Liver (tissue), 3 donors: ENCODE data around the gene BCAS4.

Experiments
- EGR1 ChIP-seq, 2 donors: IDR thresholded peaks; 2 replicates each; pipeline ENCODE4 v1.6.1; 2016 to 2018; ENCODE audit warnings: antibody characterized with exemption in 2 of 2, low read depth in 2 of 2
- FOXA1 ChIP-seq: IDR thresholded peaks from 2 replicates; pipeline ENCODE4 v1.6.1; 2016; ENCODE audit warnings: antibody characterized with exemption
- GABPA ChIP-seq, 2 donors: IDR thresholded peaks in 1 of 2; conservative IDR thresholded peaks in 1 of 2; 2 replicates each; pipeline ENCODE4 v1.6.1; 2016; ENCODE audit warnings: antibody characterized with exemption in 2 of 2, mild to moderate bottlenecking in 1 of 2, moderate library complexity in 1 of 2
- HNF4A ChIP-seq, 2 donors: conservative IDR thresholded peaks; 2 replicates each; pipeline ENCODE4 v1.6.1; 2016; ENCODE audit warnings: antibody characterized with exemption in 2 of 2, mild to moderate bottlenecking in 2 of 2
- HNF4G ChIP-seq: IDR thresholded peaks from 2 replicates; pipeline ENCODE4 v1.6.1; 2016; ENCODE audit warnings: antibody characterized with exemption
- MAX ChIP-seq: IDR thresholded peaks from 2 replicates; pipeline ENCODE4 v1.6.1; 2016; ENCODE audit warnings: antibody characterized with exemption
- NR2F2 ChIP-seq: IDR thresholded peaks from 2 replicates; pipeline ENCODE4 v1.6.1; 2016; ENCODE audit warnings: antibody characterized with exemption
- SP1 ChIP-seq: IDR thresholded peaks from 2 replicates; pipeline ENCODE4 v1.6.1; 2018; ENCODE audit warnings: antibody characterized with exemption, mild to moderate bottlenecking
- TAF1 ChIP-seq: conservative IDR thresholded peaks from 2 replicates; pipeline ENCODE4 v1.6.1; 2016; ENCODE audit warnings: antibody characterized with exemption, mild to moderate bottlenecking
- YY1 ChIP-seq: IDR thresholded peaks from 2 replicates; pipeline ENCODE4 v1.6.1; 2016; ENCODE audit warnings: antibody characterized with exemption, mild to moderate bottlenecking
- TF ChIP-seq, protein P1 (sequence below): fragments of 150-350 bp; IDR thresholded peaks from 2 replicates; pipeline ENCODE4 v1.5.1; 2017; ENCODE audit warnings: improper control_type of control experiment, low read depth, low read length; ENCODE audit not compliant: missing input control
- TF ChIP-seq, protein P2 (sequence below): IDR thresholded peaks from 2 replicates; pipeline ENCODE4 v1.6.1; 2016; ENCODE audit warnings: antibody characterized with exemption, mild to moderate bottlenecking
- donor health status: healthy.
- donor health status: healthy.

DNA sequence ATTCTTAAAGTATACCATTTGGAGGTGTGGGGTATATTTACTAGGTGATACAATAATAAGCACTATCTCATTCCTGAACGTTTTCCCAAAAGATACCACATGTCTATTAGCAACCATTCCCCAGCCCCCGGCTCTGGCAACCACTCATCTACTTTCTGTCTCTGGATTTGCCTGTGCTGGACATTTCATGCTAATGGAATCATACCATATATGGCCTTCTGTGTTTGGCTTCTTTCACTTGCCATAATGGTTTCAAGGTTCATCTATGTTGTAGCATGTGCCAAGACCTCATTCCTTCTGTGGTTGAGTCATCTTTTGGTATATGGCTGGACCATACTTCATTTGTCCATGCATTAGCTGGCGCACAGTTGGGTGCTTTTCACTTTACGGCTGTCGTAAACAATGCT is 39.7 kb downstream of the BCAS4 start:
- TF ChIP-seq GABPA (IDR thresholded peaks at IDR 0.05 in 1 of 2, conservative IDR thresholded peaks at IDR 0.05 in 1 of 2) (no peak), TAF1 (no peak), HNF4A (conservative IDR thresholded peaks at IDR 0.05) (no peak), FOXA1 (no peak), SP1 (no peak), EGR1 (IDR thresholded peaks at IDR 0.05; ENCODE audit: low read depth in 2 of 2) (no peak), NR2F2 (no peak), MAX (no peak), YY1 (no peak), HNF4G (no peak)
- TF ChIP-seq, protein P1, sequence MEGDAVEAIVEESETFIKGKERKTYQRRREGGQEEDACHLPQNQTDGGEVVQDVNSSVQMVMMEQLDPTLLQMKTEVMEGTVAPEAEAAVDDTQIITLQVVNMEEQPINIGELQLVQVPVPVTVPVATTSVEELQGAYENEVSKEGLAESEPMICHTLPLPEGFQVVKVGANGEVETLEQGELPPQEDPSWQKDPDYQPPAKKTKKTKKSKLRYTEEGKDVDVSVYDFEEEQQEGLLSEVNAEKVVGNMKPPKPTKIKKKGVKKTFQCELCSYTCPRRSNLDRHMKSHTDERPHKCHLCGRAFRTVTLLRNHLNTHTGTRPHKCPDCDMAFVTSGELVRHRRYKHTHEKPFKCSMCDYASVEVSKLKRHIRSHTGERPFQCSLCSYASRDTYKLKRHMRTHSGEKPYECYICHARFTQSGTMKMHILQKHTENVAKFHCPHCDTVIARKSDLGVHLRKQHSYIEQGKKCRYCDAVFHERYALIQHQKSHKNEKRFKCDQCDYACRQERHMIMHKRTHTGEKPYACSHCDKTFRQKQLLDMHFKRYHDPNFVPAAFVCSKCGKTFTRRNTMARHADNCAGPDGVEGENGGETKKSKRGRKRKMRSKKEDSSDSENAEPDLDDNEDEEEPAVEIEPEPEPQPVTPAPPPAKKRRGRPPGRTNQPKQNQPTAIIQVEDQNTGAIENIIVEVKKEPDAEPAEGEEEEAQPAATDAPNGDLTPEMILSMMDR, result no peak
- TF ChIP-seq, protein P2, sequence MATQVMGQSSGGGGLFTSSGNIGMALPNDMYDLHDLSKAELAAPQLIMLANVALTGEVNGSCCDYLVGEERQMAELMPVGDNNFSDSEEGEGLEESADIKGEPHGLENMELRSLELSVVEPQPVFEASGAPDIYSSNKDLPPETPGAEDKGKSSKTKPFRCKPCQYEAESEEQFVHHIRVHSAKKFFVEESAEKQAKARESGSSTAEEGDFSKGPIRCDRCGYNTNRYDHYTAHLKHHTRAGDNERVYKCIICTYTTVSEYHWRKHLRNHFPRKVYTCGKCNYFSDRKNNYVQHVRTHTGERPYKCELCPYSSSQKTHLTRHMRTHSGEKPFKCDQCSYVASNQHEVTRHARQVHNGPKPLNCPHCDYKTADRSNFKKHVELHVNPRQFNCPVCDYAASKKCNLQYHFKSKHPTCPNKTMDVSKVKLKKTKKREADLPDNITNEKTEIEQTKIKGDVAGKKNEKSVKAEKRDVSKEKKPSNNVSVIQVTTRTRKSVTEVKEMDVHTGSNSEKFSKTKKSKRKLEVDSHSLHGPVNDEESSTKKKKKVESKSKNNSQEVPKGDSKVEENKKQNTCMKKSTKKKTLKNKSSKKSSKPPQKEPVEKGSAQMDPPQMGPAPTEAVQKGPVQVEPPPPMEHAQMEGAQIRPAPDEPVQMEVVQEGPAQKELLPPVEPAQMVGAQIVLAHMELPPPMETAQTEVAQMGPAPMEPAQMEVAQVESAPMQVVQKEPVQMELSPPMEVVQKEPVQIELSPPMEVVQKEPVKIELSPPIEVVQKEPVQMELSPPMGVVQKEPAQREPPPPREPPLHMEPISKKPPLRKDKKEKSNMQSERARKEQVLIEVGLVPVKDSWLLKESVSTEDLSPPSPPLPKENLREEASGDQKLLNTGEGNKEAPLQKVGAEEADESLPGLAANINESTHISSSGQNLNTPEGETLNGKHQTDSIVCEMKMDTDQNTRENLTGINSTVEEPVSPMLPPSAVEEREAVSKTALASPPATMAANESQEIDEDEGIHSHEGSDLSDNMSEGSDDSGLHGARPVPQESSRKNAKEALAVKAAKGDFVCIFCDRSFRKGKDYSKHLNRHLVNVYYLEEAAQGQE, result no peak
